HG02852 (cell line): Measurements from ENCODE around the gene CASTOR2.
"Not testable (repeated sequence)": the region's sequence is repeated elsewhere in the genome, so short reads cannot be mapped to it uniquely, and the experiment has no call there.

Experiments used
- ATAC-seq: cut with Tn5 transposase; IDR thresholded peaks from one replicate; pipeline ENCODE4 v1.9.1; 2021; ENCODE audit warnings: mild to moderate bottlenecking, moderate library complexity; ENCODE audit not compliant: unreplicated experiment

Gene CASTOR2

DNA sequence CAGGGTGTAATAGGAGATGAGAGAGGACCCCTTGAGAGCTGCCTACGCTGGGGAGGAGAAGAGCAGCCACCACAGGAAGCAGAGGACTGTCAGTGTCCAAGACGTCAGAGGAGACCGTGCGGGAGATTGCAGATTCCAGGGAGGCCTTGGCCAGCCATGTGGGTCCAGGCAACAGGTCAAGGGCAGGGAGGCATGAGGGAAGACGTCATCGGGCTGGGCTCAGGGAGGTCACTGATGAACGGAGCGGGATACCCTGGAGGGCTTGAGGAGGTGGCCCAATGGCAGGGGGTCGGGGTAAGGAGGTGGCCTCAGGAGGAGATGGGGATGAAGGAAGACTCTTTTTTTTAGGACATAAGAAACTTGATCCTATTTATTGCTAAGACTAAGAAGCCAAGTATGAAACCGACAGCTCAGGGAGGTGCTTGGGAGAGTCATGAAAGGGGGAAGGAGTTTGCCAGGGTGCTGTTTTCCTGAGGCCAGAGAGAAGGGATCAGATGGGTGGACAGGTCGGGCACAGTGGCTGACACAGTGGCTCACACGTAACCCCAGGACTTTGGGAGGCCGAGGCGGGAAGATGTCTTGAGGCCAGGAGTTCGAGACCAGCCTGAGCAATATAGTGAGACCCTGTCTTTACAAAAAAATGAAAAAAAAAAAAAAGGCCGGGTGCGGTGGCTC lies 30.5 kb downstream of the CASTOR2 start:
- not testable (repeated sequence) for ATAC-seq

DNA sequence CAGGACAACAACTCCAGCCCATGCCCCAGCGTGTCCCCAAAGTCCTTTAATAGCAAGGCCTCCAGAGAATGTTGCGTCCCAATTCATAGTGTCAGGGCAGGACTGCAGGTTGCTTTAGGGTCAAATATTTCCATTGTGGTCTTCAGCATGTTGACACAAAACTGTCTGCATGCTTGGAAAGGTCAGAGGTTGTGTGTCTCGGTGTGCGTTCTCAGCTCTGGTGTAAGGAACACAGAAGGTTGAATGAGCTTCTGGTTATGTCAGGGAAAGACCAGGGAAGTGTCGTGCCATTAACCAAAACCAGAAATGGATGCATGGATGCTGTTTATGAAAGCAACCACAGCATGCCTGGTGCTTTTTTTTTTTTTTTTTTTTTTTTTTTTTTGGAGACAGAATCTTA lies 31.9 kb downstream of the CASTOR2 start:
- ATAC-seq = not testable (repeated sequence)

DNA sequence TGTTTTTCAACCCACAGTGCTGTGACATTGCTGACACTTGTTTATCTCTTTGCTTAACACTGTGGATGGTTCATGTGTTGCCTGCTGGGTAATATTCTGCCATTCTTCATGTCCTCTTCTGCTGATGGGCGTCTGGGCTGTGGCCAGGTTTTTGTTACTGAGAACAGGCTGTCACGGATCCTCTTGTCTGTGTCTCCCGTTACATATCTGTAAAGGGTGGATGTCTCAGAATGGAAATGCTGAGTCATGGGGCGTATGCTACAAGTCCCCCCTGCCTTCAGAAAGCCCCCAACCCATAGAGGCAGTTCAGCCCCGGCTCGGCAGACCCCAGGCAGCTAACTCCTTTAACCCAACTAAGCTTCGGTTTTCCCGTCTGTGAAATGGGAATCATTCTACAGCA lies 33.3 kb downstream of the CASTOR2 start:
- not testable (repeated sequence) for ATAC-seq

DNA sequence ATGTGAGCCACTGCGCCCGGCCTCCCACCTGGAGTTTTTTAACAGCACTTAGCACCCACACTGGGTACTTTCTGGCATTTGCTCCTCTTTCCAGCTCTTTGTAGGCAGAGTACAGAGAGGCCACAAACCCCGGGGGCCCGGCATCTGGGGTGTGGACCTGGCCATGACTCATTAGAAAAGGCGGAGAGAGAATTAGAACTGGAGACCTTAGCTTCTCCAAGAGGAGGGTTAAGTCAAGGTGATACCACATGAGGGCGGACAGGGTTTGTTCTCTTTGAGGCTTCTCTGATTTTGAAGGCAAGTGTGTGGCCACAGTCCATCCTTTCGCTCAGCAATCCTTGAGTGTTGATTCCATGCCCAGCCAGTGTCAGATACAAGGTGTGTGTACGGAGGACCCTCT lies 36.9 kb downstream of the CASTOR2 start:
- not testable (repeated sequence) for ATAC-seq

DNA sequence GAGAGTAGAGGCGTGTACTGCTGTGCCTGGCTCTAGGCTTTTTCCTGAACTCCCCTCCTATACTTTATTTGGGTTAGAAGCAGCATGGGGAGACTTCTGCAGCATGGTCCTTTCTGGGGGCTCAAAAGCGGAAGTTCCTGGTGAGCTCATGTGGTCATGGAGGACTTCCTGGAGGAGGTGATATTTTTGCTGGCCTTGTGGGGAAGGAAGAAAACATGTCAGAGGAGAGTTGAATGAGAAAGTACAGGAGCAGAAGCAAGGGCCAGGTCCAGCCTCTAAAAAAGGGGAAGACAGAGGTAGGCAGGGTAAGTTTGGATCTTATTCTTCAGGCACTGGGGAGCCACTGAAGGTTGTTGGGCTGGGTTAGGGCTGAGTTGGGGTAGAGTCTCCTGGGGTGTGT lies 45.5 kb downstream of the CASTOR2 start:
- ATAC-seq = no peak

DNA sequence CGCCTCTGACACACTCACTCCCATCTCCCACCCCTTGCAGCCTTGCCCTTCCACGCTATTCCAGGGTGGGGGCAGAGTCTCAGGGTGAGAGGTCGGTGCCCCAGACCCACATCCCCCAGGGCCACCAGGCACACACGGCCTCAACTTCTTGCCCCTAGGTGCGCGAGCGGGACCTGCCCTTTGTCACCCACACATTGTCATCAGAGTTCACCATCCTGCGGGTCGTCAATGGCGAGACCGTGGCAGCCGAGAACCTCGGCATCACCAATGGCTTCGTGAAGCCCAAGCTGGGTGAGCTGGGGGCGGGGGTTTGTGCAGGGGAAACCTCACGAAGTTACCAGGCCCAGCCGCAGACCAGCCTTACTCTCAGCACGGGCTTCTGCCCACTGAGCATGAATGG lies 53.3 kb downstream of the CASTOR2 start:
- no peak for ATAC-seq

DNA sequence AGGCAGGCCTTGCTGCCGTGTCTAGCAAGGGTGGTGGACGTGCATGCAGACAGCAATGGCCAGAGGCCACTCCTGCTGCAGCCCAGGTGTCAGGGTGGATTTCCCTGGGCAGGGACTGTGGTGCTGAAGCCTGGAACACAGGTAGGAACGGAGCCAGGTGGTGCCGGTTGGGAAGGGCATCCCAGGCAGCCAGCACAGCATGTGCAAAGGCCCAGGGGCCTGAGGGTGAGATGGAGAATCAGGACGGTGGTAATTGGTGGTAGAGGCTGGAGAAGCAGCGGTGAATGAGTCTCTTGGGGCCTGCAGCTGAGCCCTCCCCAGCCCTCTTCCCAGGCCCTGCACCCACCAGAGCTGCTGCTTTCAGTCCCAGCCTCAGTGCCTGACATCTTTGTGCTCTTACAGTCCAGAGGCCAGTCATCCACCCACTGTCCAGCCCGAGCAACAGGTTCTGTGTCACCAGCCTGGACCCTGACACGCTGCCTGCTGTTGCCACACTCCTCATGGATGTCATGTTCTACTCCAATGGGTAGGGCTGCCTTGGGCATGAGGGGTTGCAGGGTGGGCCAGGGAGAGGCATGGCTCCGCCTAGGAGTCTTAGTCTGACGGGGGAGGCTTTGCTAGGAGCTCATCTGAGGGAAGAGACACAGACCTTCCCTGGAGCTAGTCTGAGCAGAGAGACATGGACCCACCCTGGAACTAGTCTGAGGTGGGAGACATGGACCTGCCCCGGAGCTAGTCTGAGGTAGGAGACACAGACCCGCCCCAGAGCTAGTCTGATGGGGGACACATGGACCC lies 54.3 kb downstream of the CASTOR2 start:
- no peak for ATAC-seq

DNA sequence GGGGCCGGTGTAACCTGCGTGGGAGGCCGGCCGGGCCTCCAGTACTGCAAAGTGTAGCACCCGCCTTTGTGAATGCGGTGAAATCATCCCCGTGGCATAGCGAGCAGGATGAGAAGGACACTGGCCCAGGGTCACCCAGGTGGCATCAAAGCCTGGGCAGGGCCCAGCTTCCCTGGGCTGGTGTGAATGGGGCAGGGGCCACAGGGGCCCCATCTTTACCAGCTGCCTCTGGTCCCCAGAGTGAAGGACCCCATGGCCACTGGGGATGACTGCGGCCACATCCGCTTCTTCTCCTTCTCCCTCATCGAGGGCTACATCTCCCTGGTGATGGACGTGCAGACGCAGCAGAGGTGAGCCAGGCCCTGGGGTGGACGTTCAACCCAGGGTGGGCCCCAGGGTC lies 55.3 kb downstream of the CASTOR2 start:
- ATAC-seq = no peak

DNA sequence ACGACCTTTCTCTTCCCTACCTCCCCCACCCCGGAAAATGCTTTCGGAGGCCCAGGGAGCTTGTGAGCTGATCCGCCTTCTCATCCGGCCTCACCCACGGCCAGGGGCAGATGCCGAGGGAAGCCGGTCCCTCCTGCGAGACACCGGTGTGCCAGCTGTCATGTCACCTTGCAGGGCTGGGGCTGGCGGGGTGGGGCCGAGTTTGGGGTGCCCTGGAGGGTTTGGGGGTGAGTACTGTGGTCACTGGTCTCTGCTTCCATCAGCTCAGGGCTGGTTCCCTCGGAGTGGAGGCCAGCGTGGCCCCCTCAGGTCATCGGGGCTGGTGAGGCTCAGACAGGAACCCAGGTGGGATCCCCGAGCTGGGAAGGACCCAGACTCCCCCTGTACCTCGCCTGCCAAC lies 60.4 kb downstream of the CASTOR2 start:
- no peak for ATAC-seq

DNA sequence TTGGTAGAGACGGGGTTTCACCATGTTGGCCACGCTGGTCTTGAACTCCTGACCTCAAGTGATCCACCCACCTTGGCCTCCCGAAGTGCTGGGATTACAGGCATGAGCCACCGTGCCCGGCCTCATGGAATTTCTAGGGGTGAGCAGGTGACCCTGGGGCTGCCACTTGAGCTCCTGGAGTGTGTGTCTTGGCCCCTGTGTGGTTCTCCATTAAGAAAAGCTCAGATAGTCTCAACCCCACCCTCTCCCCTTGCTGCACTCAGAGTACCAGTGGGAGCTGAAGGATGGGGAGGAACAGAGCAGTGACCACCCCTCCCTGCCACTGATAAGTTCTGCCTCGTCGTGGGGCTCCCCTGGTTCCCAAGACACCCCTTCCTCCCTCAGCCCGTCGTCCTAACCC lies 63.8 kb downstream of the CASTOR2 start:
- no peak for ATAC-seq

DNA sequence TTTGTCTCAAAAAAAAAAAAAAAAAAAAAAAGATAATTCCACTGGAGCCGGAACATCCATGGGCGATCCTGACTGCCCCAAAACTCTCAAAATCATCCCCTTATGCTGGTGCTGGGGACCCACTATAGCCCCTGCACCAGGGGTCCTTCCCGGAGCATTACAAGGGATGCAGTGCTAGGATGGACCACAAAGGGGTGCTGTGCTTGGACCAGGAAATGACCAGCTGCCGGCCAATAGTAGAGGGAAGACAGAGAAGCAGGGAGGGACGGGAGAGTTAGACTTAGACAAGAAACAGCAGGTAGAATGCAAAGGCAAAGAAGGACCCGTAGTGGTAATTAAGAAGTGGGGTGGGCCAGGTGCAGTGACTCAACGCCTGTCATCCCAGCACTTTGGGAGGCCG lies 68.6 kb downstream of the CASTOR2 start:
- no peak for ATAC-seq

DNA sequence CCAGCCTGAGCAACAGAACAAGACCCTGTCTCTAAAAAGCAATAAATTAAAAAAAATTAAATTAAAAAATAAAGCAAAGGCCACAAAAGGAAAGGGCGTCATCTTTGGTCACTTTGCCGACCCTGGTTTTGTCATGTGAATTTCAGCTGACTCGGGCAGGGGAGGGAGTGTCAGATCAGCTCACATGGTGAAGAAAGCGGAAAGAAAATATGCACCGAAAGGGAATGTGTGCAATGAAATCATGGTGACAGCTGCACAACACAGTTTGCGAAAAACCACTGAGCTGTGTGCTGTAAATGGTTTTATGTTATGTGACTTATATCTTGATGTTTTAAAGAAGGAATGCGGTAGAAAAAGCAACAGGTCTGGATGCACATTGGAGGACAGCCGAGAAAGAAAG lies 69.3 kb downstream of the CASTOR2 start:
- no peak for ATAC-seq

DNA sequence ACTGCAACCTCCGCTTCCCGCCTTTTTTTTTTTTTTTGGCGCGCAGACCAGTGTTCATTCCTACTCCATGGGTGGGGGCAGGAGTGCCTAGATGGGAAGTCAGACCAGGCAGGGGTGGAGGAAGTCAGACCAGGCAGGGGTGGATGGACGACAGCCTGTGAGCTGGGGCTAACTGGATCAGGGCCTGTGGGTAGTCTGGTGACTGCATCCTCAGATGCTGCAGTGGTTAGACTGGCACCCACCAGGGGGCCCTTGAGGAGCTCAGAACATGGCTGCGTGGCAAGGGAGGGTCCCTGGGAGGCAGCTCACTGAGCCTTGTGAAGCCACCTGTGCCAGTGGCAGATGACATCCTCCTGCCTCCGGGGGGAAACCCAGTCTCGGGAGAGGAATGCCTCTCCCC lies 74.0 kb downstream of the CASTOR2 start:
- ATAC-seq = no peak

DNA sequence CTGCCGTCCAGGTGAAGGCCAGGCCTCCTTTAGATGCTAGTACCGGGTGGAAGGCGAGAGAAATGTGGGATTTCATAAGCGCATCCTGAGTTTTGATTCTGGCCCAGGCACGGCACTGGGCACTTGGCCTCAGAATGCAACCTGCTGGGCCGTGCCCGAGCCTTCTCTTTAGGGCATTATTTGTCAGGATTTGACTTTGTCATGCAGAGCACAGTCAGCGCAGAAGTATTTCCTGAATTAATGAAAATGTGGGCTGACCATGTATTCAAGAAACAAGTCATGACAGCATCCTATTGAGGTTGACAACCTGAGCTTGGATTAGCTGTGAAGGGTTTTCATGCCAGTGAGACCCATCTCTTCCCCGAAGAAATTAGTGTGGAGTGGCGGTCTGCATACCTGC lies 74.7 kb downstream of the CASTOR2 start:
- ATAC-seq = no peak

DNA sequence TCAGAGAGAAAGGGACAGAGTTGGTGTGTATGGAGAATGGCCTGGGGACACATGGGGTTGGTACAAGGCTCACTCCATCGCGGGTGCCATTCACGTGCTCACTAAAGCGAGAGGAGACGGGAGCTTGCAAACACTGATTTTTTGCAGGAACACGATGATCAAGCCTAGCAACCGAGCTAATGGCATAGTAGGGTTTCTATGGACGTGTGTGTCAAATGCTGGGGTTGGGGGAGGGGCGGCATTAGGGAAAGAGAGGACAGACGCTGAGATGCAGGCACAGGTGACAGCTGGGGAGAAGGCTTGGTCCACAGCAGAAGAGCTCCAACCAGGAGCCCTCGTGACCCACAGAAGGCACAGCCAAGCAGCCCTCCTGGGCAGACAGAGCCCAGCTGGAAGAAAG lies 75.2 kb downstream of the CASTOR2 start:
- ATAC-seq = no peak

DNA sequence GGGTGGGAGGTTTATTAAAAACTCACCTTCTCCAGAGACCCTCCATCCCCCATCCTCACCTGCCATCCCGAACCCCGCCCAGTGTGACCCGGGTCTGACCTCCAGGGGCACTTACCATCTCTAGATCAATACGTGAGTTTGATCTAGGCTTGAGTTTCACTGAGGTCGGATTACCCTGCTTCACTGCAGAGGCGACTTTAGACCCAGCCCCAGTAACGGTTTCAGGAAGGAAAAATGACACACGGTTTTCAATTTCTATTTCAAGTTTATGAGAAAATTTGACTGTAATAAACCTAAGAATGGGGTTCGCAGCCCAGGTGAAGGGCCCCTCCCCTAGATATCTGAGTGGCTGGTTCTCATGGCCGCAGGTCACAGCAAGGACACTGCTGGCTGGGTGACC lies 76.0 kb downstream of the CASTOR2 start:
- no peak for ATAC-seq

DNA sequence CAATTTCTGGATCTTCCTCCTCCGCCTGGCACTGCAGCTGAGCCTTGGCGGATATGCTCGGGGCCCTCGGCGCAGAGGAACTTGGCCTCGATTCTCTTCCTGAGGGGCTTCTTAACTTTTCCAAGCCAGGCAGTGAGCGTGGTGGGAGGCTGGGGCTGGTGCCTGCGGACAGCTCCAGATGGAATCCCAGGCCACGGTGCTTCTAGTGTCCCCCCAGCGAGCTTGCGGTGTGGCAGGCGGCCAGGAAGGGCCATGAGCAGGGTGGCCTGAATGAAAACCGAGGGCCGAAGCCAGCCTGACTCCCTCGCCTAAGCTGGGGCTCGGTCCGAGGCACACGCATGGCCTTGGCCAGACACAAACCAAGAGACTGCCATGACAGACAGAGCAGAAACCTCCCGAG lies 77.8 kb downstream of the CASTOR2 start:
- no peak for ATAC-seq

DNA sequence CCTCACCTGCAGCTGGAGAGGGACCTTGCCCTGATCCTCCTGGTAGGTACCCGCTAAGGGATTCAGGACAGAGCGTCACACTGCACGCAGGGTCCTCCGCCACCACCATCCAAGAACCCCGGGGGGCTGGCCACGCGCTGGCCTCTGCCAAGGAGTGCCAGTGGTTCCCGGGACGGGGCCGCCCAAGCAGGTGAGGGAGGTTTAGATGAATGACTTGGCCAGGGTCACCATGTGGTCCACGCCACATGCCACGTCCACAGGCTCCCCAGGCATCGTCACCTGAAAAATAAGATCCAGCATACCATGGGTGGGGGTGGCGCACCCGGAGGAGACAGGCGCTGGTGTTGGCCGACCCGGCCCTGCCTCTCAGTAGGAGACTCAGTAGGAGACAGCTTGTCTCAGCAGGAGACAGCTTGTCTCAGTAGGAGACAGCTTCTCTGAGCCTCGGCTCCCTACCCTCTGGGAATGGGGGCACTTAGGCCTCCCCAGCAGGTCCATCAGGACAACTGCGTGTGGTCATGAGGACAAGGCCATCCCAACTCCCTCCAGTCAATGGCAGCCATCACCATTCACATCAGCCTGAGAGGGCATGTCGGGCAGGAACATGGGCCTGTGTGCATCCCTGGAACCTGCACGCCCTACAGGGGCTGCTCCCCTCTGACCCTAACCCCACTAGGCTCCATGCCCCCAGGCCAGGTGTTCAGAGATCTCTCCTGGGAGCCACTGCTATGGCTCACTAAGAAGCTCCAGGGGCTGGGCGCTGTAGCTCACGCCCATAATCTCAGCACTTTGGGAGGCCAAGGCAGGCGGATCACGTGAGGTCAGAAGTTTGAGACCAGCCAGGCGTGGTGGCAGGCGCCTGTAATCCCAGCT lies 78.6 kb downstream of the CASTOR2 start:
- no peak for ATAC-seq

DNA sequence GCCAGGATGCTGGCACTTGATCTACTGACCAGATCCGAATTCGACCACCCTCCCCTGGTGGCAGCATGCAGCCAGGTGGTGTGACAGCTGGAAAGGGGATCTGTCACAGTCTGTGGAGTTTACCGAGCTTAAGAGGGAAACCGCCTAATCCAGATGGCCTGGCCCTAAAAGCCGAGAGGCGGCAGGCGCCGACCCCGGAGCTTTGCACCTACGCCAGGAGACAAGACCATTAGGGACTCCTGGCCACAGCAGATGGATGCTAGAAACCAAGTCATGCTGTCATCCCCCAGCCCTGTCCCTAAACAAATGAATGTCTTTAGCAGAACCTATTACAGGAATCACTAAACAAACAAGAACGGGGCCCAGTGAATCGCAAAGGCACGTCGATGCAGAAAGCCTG lies 81.4 kb downstream of the CASTOR2 start:
- ATAC-seq = no peak

DNA sequence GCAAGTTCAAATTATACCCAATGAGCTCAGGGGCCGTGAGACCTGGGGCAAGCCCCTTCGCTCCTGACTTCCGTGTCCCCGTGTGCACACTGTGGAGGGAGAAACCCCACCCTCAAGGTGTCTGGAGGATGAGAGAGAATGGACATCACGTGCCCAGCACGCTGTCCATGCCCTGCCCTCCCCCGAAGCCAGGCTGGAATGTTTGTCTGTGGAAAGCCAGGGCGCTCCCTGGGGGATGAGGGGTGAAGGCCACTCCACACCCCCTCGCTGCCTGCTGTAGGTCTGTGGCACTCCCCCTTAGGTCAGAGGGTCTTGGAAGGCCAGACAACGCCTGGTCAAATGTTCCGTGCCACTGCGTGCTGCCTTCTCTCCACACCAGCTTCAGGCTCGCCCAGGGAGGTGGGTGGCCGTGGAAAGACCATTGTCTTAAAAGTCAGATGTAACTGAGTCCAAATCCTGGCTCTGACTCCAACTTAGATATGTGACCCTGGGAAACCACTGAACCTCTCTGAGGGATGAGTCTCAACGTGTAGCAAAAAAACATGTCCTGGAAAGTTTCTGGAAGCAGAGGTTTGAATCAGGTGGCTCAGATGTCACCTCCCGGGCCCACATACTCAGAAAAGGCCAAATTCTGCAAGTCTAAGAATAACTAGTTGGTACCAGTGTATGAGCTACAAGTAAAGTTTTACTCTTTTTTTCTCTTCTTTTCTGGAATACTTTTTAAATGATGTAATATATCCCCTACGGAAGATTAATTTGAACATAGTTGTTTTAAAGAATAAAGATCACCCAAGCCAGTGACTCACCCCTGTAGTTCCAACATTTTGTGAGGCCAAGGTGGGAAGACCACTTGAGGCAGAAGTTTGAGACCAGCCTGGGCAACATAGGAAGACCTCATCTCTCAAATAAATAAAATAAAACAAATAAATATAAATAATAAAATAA lies 84.2 kb downstream of the CASTOR2 start:
- ATAC-seq = no peak

DNA sequence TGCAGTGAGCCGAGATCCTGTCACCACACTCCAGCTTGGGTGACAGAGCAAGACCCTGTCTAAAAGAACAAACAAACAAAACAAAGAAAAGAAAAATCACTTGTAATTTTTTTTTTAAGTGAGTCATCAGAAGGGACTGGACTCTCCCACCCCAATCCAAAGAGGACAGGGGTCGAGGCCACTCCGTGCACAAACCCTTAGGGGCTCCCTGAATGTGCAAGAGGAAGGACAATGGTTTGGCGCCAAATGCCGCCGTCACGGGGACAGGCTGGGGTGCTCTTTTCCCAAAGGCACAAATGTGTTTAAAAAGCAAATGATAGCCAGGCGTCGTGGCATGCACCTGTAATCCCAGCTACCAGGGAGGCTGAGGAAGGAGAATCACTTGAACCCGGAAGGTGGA lies 85.3 kb downstream of the CASTOR2 start:
- ATAC-seq = no peak
